Gastrocnemius medialis (tissue), 4 donors: ENCODE measurements around the gene GATA2. TPM values are rescaled to one million over a fixed set of nuclear protein-coding genes. Genes with fewer than 3 reads are reported as not detected.

Experiments used
- ATAC-seq, 2 donors: fragments of 150-250 bp; one replicate each; pipeline ENCODE4 v1.9.1; 2016
- DNase-seq, 2 donors: peaks; one replicate each; pipeline ENCODE4 v3.0.0-alpha.2; 2019
- H3K27ac ChIP-seq, 4 donors: fragments of 200-600 bp; sonication (generic); 1 replicate in 1 of 4; 2 replicates in 3 of 4; pipeline ENCODE4 v1.5.1; 2016 to 2018; ENCODE audit warnings: mild to moderate bottlenecking in 2 of 4, moderate library complexity in 1 of 4
- H3K27me3 ChIP-seq, 3 donors: fragments of 200-600 bp; sonication (generic) in 2 of 3; 1 replicate in 1 of 3; 2 replicates in 2 of 3; pipeline versions ENCODE4 v1.5.1 to v1.6.0; 2016 to 2019; ENCODE audit warnings: mild to moderate bottlenecking in 1 of 3, moderate library complexity in 1 of 3
- H3K36me3 ChIP-seq, 2 donors: fragments of 200-600 bp; sonication (generic) in 1 of 2; one replicate each; pipeline ENCODE4 v1.5.1; 2017 to 2018
- H3K4me1 ChIP-seq, 2 donors: fragments of 200-600 bp; sonication (generic) in 1 of 2; one replicate each; pipeline ENCODE4 v1.5.1; 2016 to 2017; ENCODE audit warnings: mild to moderate bottlenecking in 2 of 2
- H3K4me3 ChIP-seq, 4 donors: fragments of 200-600 bp; sonication (generic) in 3 of 4; 1 replicate in 1 of 4; 2 replicates in 3 of 4; pipeline ENCODE4 v1.5.1; 2016 to 2019; ENCODE audit warnings: mild to moderate bottlenecking in 2 of 4
- H3K9me3 ChIP-seq, 3 donors: fragments of 200-600 bp; sonication (generic) in 2 of 3; 1 replicate in 1 of 3; 2 replicates in 2 of 3; pipeline ENCODE4 v1.5.1; 2016 to 2019
- CTCF ChIP-seq, 5 experiments: fragments of 450-650 bp in 3 of 5; fragments of 200-600 bp in 2 of 5; sonication (generic) in 2 of 5; IDR thresholded peaks in 4 of 5; conservative IDR thresholded peaks in 1 of 5; 1 replicate in 4 of 5; 2 replicates in 1 of 5; pipeline ENCODE4 v1.5.1; 2016 to 2019; ENCODE audit warnings: antibody characterized with exemption in 5 of 5, mild to moderate bottlenecking in 3 of 5, moderate library complexity in 3 of 5
- POLR2A ChIP-seq, 2 donors: fragments of 450-650 bp; IDR thresholded peaks; one replicate each; pipeline ENCODE4 v1.6.1; 2017; ENCODE audit warnings: antibody characterized with exemption in 2 of 2, mild to moderate bottlenecking in 2 of 2, moderate library complexity in 2 of 2
- in situ Hi-C, 4 donors: fragments of 200-750 bp; cut with MboI; loops; one replicate each; pipeline versions ENCODE4 v1.15.0 to v1.8.0; 2017; ENCODE audit warnings: low sequenced_read_pairs in 4 of 4
- intact Hi-C: fragments of 100-400 bp; cut with DNase I; formaldehyde crosslinking; loops from one replicate; pipeline ENCODE4 v1.15.1; 2023; ENCODE audit warnings: low total_unique reads
- total RNA-seq, 4 donors: library from RNA; depleted of rRNA; stranded (reverse); fragments of >200 nt; gene quantifications; one replicate each; pipeline versions ENCODE4 v1.1.0 to v1.2.3, GENCODE V29; 2016

The GATA2 gene
- total RNA-seq, 4 donors from 2014 or later: 9.0 to 14.4 (median 12.7) TPM

- DNase-seq (no peak), ATAC-seq (no peak)
- in situ Hi-C loops (loop anchor here in 3 of 4 donors (10.0 kb wide), 2 partner anchors 332 to 412 kb away; no protein-coding TSS in a partner anchor), intact Hi-C loops (no loop called here)
- no peak for TF ChIP-seq CTCF (IDR thresholded peaks at IDR 0.05 in 4 of 5, conservative IDR thresholded peaks at IDR 0.05 in 1 of 5)
- no peak for TF ChIP-seq POLR2A (IDR thresholded peaks at IDR 0.05)
- Histone ChIP-seq H3K4me1 (no peaks in the 10 kb centered on the region), H3K4me3 (no peak overlapping the region), H3K9me3 (no peaks in the 10 kb centered on the region), H3K27ac (no peak overlapping the region), H3K27me3 (peaks cover 0 to 2% (median 1%) of the 10 kb centered on the region in 3 donors), H3K36me3 (no peaks in the 10 kb centered on the region)
These were observed 13.8 kb upstream of the GATA2 start for GRCh38 chr3:128506754-128507153.

- H3K27ac ChIP-seq: no peak overlapping the region
- in situ Hi-C loops: loop anchor here in 3 of 4 donors (10.0 kb wide), 2 partner anchors 331 to 411 kb away; no protein-coding TSS in a partner anchor
- ATAC-seq (no peak), DNase-seq (no peak)
- H3K27me3 ChIP-seq: peaks cover 0 to 5% (median 2%) of the 10 kb centered on the region in 3 donors
- no peaks in the 10 kb centered on the region for H3K9me3 ChIP-seq
- intact Hi-C loops: no loop called here
- H3K4me3 ChIP-seq: no peak overlapping the region
- H3K36me3 ChIP-seq: no peaks in the 10 kb centered on the region
- no peak for TF ChIP-seq POLR2A (IDR thresholded peaks at IDR 0.05)
- no peaks in the 10 kb centered on the region for H3K4me1 ChIP-seq
These were observed 12.8 kb upstream of the GATA2 start for GRCh38 chr3:128505771-128506170.

GRCh38 chr3:128504963-128505730 is 12.1 kb upstream of the GATA2 start:
- H3K36me3 ChIP-seq: no peaks in the 10 kb centered on the region
- H3K27ac ChIP-seq: no peak overlapping the region
- no peak for ATAC-seq
- intact Hi-C loops (no loop called here), in situ Hi-C loops (loop anchor here in 3 of 4 donors (10.0 kb wide), 2 partner anchors 330 to 410 kb away; no protein-coding TSS in a partner anchor)
- no peaks in the 10 kb centered on the region for H3K4me1 ChIP-seq
- TF ChIP-seq CTCF (IDR thresholded peaks at IDR 0.05 in 4 of 5, conservative IDR thresholded peaks at IDR 0.05 in 1 of 5) (no peak), POLR2A (IDR thresholded peaks at IDR 0.05) (no peak)
- H3K4me3 ChIP-seq: no peak overlapping the region
- no peak for DNase-seq
- H3K27me3 ChIP-seq: peaks cover 0 to 5% (median 4%) of the 10 kb centered on the region in 3 donors
- no peaks in the 10 kb centered on the region for H3K9me3 ChIP-seq

GRCh38 chr3:128504533-128504915 is 11.5 kb upstream of the GATA2 start:
- intact Hi-C loops (no loop called here), in situ Hi-C loops (loop anchor here in 3 of 4 donors (10.0 kb wide), 2 partner anchors 330 to 410 kb away; no protein-coding TSS in a partner anchor)
- H3K36me3 ChIP-seq: no peaks in the 10 kb centered on the region
- ATAC-seq (no peak), DNase-seq (no peak)
- no peak overlapping the region for H3K27ac ChIP-seq
- TF ChIP-seq CTCF (IDR thresholded peaks at IDR 0.05 in 4 of 5, conservative IDR thresholded peaks at IDR 0.05 in 1 of 5) (no peak), POLR2A (IDR thresholded peaks at IDR 0.05) (no peak)
- H3K9me3 ChIP-seq: no peaks in the 10 kb centered on the region
- no peak overlapping the region for H3K4me3 ChIP-seq
- H3K27me3 ChIP-seq: peaks cover 6 to 11% (median 10%) of the 10 kb centered on the region in 3 donors
- H3K4me1 ChIP-seq: no peaks in the 10 kb centered on the region

GRCh38 chr3:128503751-128504532 is 10.9 kb upstream of the GATA2 start:
- no peak overlapping the region for H3K27ac ChIP-seq
- in situ Hi-C loops: loop anchor here in 3 of 4 donors (10.0 kb wide), 2 partner anchors 329 to 409 kb away; no protein-coding TSS in a partner anchor
- no peaks in the 10 kb centered on the region for H3K4me1 ChIP-seq
- ATAC-seq: no peak
- H3K36me3 ChIP-seq: no peaks in the 10 kb centered on the region
- no peak overlapping the region for H3K4me3 ChIP-seq
- TF ChIP-seq CTCF (IDR thresholded peaks at IDR 0.05 in 4 of 5, conservative IDR thresholded peaks at IDR 0.05 in 1 of 5) (no peak), POLR2A (IDR thresholded peaks at IDR 0.05) (no peak)
- peaks cover 12 to 17% (median 16%) of the 10 kb centered on the region in 3 donors for H3K27me3 ChIP-seq
- H3K9me3 ChIP-seq: no peaks in the 10 kb centered on the region
- no peak for DNase-seq
- intact Hi-C loops: no loop called here
